A673 (cell line): Measurements from ENCODE around the gene ZNF213. TPM values are rescaled to one million over a fixed set of nuclear protein-coding genes. Genes with fewer than 3 reads are reported as not detected.
A peak's percentile ranks its signal among the peaks of the same experiment; 100 is the strongest.

ENCODE experiments used
- BruUV-seq: library from RNA; stranded (reverse); fragments of 400-500 nt; replicated peaks from 2 replicates; lab custom pipeline; 2021; lab: Mats Ljungman, UMichigan
- CTCF ChIA-PET: fragments of 300-600 bp; sonication (Branson Sonifier 250); formaldehyde crosslinking; loops from one replicate; lab custom pipeline; 2022; ENCODE audit warnings: antibody characterized with exemption; lab: Charles Lee
- POLR2A ChIA-PET: fragments of 300-600 bp; sonication (Branson Sonifier 250); formaldehyde crosslinking; loops from one replicate; lab custom pipeline; 2022; ENCODE audit warnings: antibody characterized with exemption; ENCODE audit not compliant: low non-redundant PET; lab: Charles Lee
- DNase-seq: peaks from one replicate; pipeline ENCODE4 v3.0.0-alpha.2; 2015; ENCODE audit warnings: low spot score
- H3K27ac ChIP-seq: fragments of 200-600 bp; sonication (generic); 2 replicates; pipeline ENCODE4 v1.5.1; 2016; ENCODE audit warnings: mixed run types, low read depth, mild to moderate bottlenecking, mixed read lengths, antibody characterized with exemption, low read length; ENCODE audit not compliant: poor library complexity, severe bottlenecking
- H3K27me3 ChIP-seq: fragments of 200-600 bp; sonication (generic); replicated peaks from 2 replicates; pipeline ENCODE4 v1.6.1; 2017; ENCODE audit warnings: mixed run types, low read depth, mild to moderate bottlenecking, mixed read lengths, antibody characterized with exemption, low read length; ENCODE audit not compliant: insufficient read depth, poor library complexity
- H3K36me3 ChIP-seq: fragments of 200-600 bp; sonication (generic); 2 replicates; pipeline ENCODE4 v1.6.1; 2016; ENCODE audit warnings: mixed run types, mild to moderate bottlenecking, mixed read lengths, antibody characterized with exemption, low read length; ENCODE audit not compliant: insufficient read depth, poor library complexity, severe bottlenecking
- H3K4me1 ChIP-seq: fragments of 200-600 bp; sonication (generic); 2 replicates; pipeline ENCODE4 v1.6.1; 2017; ENCODE audit warnings: mixed run types, mild to moderate bottlenecking, mixed read lengths, antibody characterized with exemption, low read length; ENCODE audit not compliant: insufficient read depth, poor library complexity, severe bottlenecking
- H3K4me3 ChIP-seq: fragments of 200-600 bp; sonication (generic); 2 replicates; pipeline ENCODE4 v1.5.1; 2016; ENCODE audit warnings: low read depth, mixed run types, mild to moderate bottlenecking, mixed read lengths, low read length; ENCODE audit not compliant: poor library complexity, severe bottlenecking
- H3K9me3 ChIP-seq: fragments of 200-600 bp; sonication (generic); 2 replicates; pipeline ENCODE4 v1.6.1; 2016; ENCODE audit warnings: mixed run types, low read depth, mild to moderate bottlenecking, mixed read lengths, antibody characterized with exemption, low read length; ENCODE audit not compliant: poor library complexity, severe bottlenecking
- CTCF ChIP-seq: fragments of 300-800, 200-600 bp; sonication (generic); conservative IDR thresholded peaks from 2 replicates; pipeline ENCODE4 v1.5.1; 2017; ENCODE audit warnings: low read depth, mild to moderate bottlenecking, antibody characterized with exemption, low read length, moderate library complexity, mixed read lengths
- EZH2 ChIP-seq: fragments of 200-600 bp; sonication (generic); IDR thresholded peaks from 2 replicates; pipeline ENCODE4 v1.6.1; 2017; ENCODE audit warnings: borderline replicate concordance, low read depth, mild to moderate bottlenecking, mixed read lengths, antibody characterized with exemption, low read length; ENCODE audit not compliant: poor library complexity, severe bottlenecking
- intact Hi-C: fragments of 100-400 bp; cut with micrococcal nuclease; formaldehyde crosslinking; loops from one replicate; pipeline ENCODE4 v1.10.0; 2022; ENCODE audit not compliant: unreplicated experiment
- total RNA-seq: library from RNA; stranded (reverse); gene quantifications from 2 replicates; pipeline ENCODE4 v1.2.3, GENCODE V29; 2021

ZNF213 gene
- total RNA-seq, 1 experiment from 2014 or later: 16.0 TPM

DNA sequence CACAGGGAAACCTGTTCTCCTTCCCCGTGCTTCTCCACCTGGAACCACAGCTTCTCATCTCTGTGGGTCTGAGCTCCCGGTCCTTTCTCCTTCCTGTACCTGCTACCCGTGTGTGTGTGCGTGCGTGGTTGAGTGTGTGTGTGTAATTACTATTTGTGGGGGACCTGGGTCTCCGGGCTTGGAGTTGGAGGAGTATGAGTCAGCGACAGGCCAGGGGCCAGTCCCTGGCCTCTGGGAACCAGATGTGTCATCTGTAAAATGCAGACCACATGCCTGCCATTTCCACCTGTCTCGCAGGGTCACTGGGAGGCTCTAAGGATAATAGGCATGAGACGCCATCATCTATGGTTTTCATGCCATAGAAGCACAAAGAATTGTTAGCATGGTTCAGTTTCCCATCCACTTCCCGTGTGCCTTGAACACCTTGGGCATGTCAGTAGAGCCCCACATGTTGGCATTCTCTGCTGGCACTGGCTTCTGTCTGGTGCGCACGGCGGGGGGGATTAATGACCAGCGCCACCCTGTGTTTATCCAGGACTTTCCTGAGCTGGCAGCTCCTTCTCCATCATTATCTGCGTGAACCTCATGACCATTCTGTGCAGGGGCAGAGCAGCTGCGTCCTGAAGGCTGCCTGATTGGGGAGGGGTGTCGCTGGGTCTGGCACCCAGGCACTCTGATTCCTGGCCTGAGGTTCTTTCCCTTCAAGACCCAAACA is 20.9 kb upstream of the ZNF213 start:
- ChIA-PET POLR2A (interaction anchor here (0.6 kb wide), 1 partner anchor 8 kb away, joined by 3 read pairs; no protein-coding TSS in a partner anchor), CTCF (interaction anchor here (3.2 kb wide), 1 partner anchor 16 kb away, joined by 10 read pairs; no protein-coding TSS in a partner anchor)
- peak overlapping the region; percentile 99 for H3K4me3 ChIP-seq
- TF ChIP-seq EZH2 (no peak), CTCF (no peak)
- BruUV-seq: no TSS peak
- no peaks in the 10 kb centered on the region for H3K9me3 ChIP-seq
- no peak overlapping the region for H3K27ac ChIP-seq
- intact Hi-C loops: no loop called here
- H3K4me1 ChIP-seq: peaks cover 19% of the 10 kb centered on the region
- DNase-seq: no peak
- peaks cover 6% of the 10 kb centered on the region for H3K36me3 ChIP-seq
- no peaks in the 10 kb centered on the region for H3K27me3 ChIP-seq

DNA sequence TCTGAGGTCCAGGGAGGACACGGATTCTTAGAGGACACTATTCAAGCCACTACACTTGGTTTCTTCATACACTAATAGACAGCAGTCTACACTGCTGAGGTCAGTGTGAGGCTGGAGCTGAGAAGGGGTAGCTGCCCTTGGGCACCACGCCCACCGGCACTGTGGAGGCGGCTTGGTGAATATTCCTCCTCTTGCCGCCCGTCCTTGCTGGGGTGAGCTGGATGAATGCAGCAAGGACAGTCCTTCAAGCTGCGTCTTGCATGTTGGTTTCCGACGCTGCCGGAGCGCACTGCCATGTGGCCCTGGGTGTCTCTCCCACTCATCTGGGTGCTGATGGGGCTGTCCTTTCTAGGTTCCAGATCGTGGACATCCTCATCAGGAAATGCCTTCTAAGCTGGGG is 19.8 kb upstream of the ZNF213 start:
- Histone ChIP-seq H3K27me3 (no peaks in the 10 kb centered on the region), H3K4me1 (peaks cover 19% of the 10 kb centered on the region), H3K27ac (no peak overlapping the region), H3K9me3 (no peaks in the 10 kb centered on the region), H3K36me3 (peaks cover 8% of the 10 kb centered on the region), H3K4me3 (no peak overlapping the region)
- CTCF ChIA-PET: interaction anchor here (3.2 kb wide), 1 partner anchor 15 kb away, joined by 10 read pairs; no protein-coding TSS in a partner anchor
- DNase-seq: no peak
- TF ChIP-seq EZH2: no peak
- no peak for TF ChIP-seq CTCF
- no TSS peak for BruUV-seq
- intact Hi-C loops: no loop called here
- POLR2A ChIA-PET: no interaction called here

DNA sequence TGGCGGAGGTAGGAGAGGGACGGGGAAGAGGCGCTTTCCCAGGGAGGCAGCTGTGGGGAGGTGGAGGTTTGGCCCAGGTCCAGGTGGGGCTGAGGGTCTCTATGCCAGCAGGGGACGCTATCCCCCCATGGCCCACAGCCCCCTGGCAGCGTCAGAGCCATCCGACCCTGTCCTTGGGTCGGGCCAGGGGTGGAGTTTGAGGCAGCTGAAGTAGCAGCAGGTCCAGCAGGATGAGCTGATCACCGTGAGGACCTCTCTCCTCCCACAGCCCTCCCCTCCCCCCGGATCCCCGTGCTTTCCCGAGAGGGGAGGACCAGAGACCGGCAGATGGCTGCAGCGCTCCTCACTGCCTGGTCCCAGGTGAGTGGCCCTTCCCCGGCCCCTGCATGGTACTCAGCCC is 19.3 kb upstream of the ZNF213 start:
- H3K27ac ChIP-seq: no peak overlapping the region
- no TSS peak for BruUV-seq

More for the DNA sequence above, 19.3 kb upstream of the ZNF213 start:
- DNase-seq: no peak
- no peaks in the 10 kb centered on the region for H3K27me3 ChIP-seq
- TF ChIP-seq CTCF: no peak; the same call in 1 of the 2 replicates
- TF ChIP-seq EZH2: no peak
- peaks cover 8% of the 10 kb centered on the region for H3K36me3 ChIP-seq
- ChIA-PET CTCF (interaction anchor here (3.2 kb wide), 1 partner anchor 14 kb away, joined by 10 read pairs; no protein-coding TSS in a partner anchor), POLR2A (no interaction called here)
- H3K4me1 ChIP-seq: peaks cover 19% of the 10 kb centered on the region
- H3K4me3 ChIP-seq: no peak overlapping the region
- intact Hi-C loops: no loop called here
- H3K9me3 ChIP-seq: no peaks in the 10 kb centered on the region
